GM15510 (cell line): ENCODE results near the gene ZNF425.

Source experiments
- POLR2A ChIP-seq: IDR thresholded peaks from 3 replicates; pipeline ENCODE4 v1.6.1; 2011; ENCODE audit warnings: borderline replicate concordance; ENCODE audit not compliant: insufficient read length; ENCODE audit errors: extremely low read depth

The ZNF425 gene

GRCh38 chr7:149147072-149147751 lies 21.1 kb upstream of the ZNF425 start, which contains the start of gene ZNF398:
Gene ZNF398, plus strand, starts transcription at chr7:149147453. Its CDS starts 290 bp downstream, at chr7:149147743.
- TF ChIP-seq POLR2A = peak; percentile 71

GRCh38 chr7:149145031-149145845 lies 19.1 kb upstream of the ZNF425 start:
- no peak for TF ChIP-seq POLR2A

- no peak for TF ChIP-seq POLR2A
These were observed 15.8 kb upstream of the ZNF425 start for GRCh38 chr7:149141893-149142292.

- no peak for TF ChIP-seq POLR2A
These were observed 14.7 kb upstream of the ZNF425 start for GRCh38 chr7:149140831-149141230.

- TF ChIP-seq POLR2A = no peak
These were observed 10.0 kb upstream of the ZNF425 start for GRCh38 chr7:149136118-149136517.

- no peak for TF ChIP-seq POLR2A
These were observed 7.0 kb upstream of the ZNF425 start for GRCh38 chr7:149133028-149133710.

GRCh38 chr7:149130572-149131198 lies 4.6 kb upstream of the ZNF425 start:
- no peak for TF ChIP-seq POLR2A

GRCh38 chr7:149126662-149127266 lies 640 bp upstream of the ZNF425 start:
- TF ChIP-seq POLR2A = peak; percentile 9

- no peak for TF ChIP-seq POLR2A
These were observed 798 bp downstream of the ZNF425 start for GRCh38 chr7:149125189-149125862.

GRCh38 chr7:149109969-149110368 lies 16.2 kb downstream of the ZNF425 start:
- no peak for TF ChIP-seq POLR2A

GRCh38 chr7:149104749-149105148 lies 21.4 kb downstream of the ZNF425 start:
- no peak for TF ChIP-seq POLR2A

GRCh38 chr7:149104214-149104613 lies 21.9 kb downstream of the ZNF425 start:
- TF ChIP-seq POLR2A = no peak

GRCh38 chr7:149103424-149103823 lies 22.7 kb downstream of the ZNF425 start:
- no peak for TF ChIP-seq POLR2A

- no peak for TF ChIP-seq POLR2A
These were observed 23.5 kb downstream of the ZNF425 start for GRCh38 chr7:149102666-149103065.
